ENCODE results near the gene ULBP3. TPM values are rescaled to one million over a fixed set of nuclear protein-coding genes. Genes with fewer than 3 reads are reported as not detected.

The ULBP3 gene
- total and polyA plus RNA-seq, 9 of the 15 experiments (the other 6 are each of a cell fraction or from before 2014, with no cell fraction given) = 0.25 to 0.33 TPM; not detected in 7

- TF ChIP-seq ARID3B (CRISPR knock-in tag; IDR thresholded peaks at IDR 0.05; ENCODE audit: borderline replicate concordance) (no peak), NFRKB (IDR thresholded peaks at IDR 0.05; ENCODE audit: low read depth) (no peak), RREB1 (CRISPR knock-in tag; IDR thresholded peaks at IDR 0.05) (no peak), ZBTB2 (IDR thresholded peaks at IDR 0.05) (no peak)
Measured at GRCh38 chr6:150050846-150051245, 18.1 kb downstream of the ULBP3 start (continued).
